ENCODE results near the gene INPP5J.
"Not testable (repeated sequence)": the region's sequence is repeated elsewhere in the genome, so short reads cannot be mapped to it uniquely, and the experiment has no call there.

Gene INPP5J

DNA sequence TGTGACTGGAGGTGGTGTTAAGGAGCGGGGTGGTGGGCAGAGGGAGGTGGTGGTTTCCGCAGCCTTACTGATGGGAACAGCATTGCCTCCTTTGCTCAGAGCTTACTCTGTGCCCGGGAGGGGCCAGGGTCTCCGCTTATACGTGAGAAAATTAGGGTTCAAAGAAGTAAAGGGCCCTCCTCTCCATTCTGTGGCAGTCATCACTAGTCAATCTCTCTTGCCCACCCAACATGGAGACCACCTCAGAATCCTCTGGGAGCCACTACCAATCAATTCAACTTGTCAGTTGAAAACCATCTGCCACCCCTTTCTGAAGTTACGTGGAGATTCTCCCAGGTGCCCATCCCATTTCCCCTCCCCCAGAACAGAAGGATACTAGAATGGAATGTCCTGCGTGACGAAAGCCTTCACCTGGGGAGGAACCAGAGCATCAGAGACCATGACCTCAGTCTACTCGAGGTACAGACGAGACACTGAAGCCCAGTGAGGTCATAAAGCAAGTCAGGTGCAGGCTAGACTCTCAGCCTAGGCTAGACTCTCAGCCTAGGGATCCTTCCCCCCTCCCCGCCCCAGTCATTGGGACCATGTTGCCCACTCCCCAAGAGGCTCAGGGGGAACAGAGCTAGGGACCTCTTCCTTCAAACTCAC, 17.4 kb upstream of the INPP5J start:
- Histone ChIP-seq H3K4me1 (ENCODE audit: insufficient read depth, insufficient read length) (peaks cover 3% of the 10 kb centered on the region), H3K9ac (ENCODE audit: insufficient read length, low read depth) (no peak overlapping the region), H3K27me3 (ENCODE audit: insufficient read depth, insufficient read length) (peaks cover 8% of the 10 kb centered on the region), H3K4me3 (ENCODE audit: insufficient read length, low read depth) (no peak overlapping the region), H3K9me3 (ENCODE audit: insufficient read depth, low read length) (no peaks in the 10 kb centered on the region), H3K36me3 (ENCODE audit: insufficient read depth, insufficient read length, low read length) (peaks cover 44% of the 10 kb centered on the region)
- DNase-seq (ENCODE audit: low read depth, low spot score), result no peak
- TF ChIP-seq YY1 (IDR thresholded peaks at IDR 0.05; ENCODE audit: insufficient read depth, insufficient read length) (no peak), SUZ12 (IDR thresholded peaks at IDR 0.05; ENCODE audit: extremely low read depth, insufficient read depth, insufficient read length) (no peak), ZNF274 (IDR thresholded peaks at IDR 0.05; ENCODE audit: low read depth, low read length) (no peak)

DNA sequence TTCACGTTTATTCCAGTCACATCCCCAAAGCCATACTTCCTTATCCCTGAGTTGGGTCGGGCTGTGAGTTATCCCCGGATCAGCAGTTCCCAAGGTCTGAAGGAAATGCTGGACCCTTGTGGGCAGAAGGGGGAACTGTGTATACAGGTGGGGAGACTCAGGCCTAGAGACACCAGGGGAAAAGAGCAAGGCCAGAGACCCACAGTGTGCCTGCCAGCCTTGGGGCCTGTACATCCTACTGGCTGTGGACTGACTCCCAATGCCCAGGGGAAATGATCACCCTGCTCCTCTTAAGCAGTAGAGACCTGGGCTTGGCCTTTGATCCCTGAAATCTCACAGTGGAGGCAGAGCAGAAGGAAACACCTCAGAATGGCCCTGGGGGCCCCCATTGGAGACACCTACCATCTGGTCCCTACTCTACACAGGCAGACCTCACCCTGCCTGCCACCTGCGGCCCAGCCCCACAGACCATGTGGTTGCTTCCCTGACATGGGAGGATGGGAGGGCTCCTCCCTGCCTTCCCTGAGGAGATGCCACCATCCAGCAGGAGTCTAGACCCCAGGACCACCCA, 16.7 kb upstream of the INPP5J start:
- TF ChIP-seq YY1 (IDR thresholded peaks at IDR 0.05; ENCODE audit: insufficient read depth, insufficient read length) (no peak), SUZ12 (IDR thresholded peaks at IDR 0.05; ENCODE audit: extremely low read depth, insufficient read depth, insufficient read length) (no peak), ZNF274 (IDR thresholded peaks at IDR 0.05; ENCODE audit: low read depth, low read length) (no peak)
- Histone ChIP-seq H3K4me1 (ENCODE audit: insufficient read depth, insufficient read length) (peaks cover 3% of the 10 kb centered on the region), H3K9ac (ENCODE audit: insufficient read length, low read depth) (no peak overlapping the region), H3K36me3 (ENCODE audit: insufficient read depth, insufficient read length, low read length) (peaks cover 41% of the 10 kb centered on the region), H3K4me3 (ENCODE audit: insufficient read length, low read depth) (peak overlapping the region; percentile 78), H3K9me3 (ENCODE audit: insufficient read depth, low read length) (no peaks in the 10 kb centered on the region), H3K27me3 (ENCODE audit: insufficient read depth, insufficient read length) (peaks cover 8% of the 10 kb centered on the region)
- DNase-seq (ENCODE audit: low read depth, low spot score), result no peak

DNA sequence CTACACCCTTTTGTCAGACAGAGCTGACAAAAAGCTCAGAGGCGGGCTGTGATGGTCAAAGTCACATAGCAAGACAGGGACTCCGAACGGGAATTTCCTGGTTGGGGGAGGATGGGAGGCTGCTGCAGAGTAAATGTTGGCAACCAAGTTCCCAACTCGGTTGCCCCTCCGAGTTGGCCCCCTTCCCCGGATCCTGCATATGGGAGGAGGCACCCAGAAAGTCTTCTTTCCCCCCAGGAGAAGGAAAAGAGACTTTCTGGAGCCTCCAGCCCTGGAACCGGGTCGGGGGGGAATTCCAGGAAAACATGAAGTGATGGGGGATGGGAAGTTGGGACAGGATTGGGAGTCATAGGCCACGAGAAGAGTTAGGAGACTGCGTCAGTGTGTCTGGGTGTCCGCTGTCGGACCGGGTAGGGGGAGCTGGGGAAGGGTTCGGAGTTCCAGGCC, 16.0 kb upstream of the INPP5J start:
- H3K4me3 ChIP-seq (ENCODE audit: insufficient read length, low read depth), result peak overlapping the region; percentile 78

GRCh38 chr22:31107178-31107893, 15.4 kb upstream of the INPP5J start, which contains the start of gene SELENOM:
Gene SELENOM (minus strand): TSS chr22:31107568. CDS start chr22:31107505, 63 bp downstream.
- Histone ChIP-seq H3K4me1 (ENCODE audit: insufficient read depth, insufficient read length) (peaks cover 3% of the 10 kb centered on the region), H3K36me3 (ENCODE audit: insufficient read depth, insufficient read length, low read length) (peaks cover 34% of the 10 kb centered on the region), H3K27me3 (ENCODE audit: insufficient read depth, insufficient read length) (peaks cover 8% of the 10 kb centered on the region), H3K4me3 (ENCODE audit: insufficient read length, low read depth) (peak within 1 kb of the TSS; percentile 78), H3K9ac (ENCODE audit: insufficient read length, low read depth) (peak within 1 kb of the TSS; percentile 83), H3K9me3 (ENCODE audit: insufficient read depth, low read length) (no peaks in the 10 kb centered on the region; the same call in 1 of the 2 replicates)
- DNase-seq (ENCODE audit: low read depth, low spot score), result peak; percentile 70
- no peak for TF ChIP-seq YY1 (IDR thresholded peaks at IDR 0.05; ENCODE audit: insufficient read depth, insufficient read length)
- TF ChIP-seq SUZ12 (IDR thresholded peaks at IDR 0.05; ENCODE audit: extremely low read depth, insufficient read depth, insufficient read length), result no peak
- TF ChIP-seq ZNF274 (IDR thresholded peaks at IDR 0.05; ENCODE audit: low read depth, low read length), result no peak

More for the DNA sequence above, 16.0 kb upstream of the INPP5J start:
- Histone ChIP-seq H3K9ac (ENCODE audit: insufficient read length, low read depth) (peak overlapping the region; percentile 83), H3K4me1 (ENCODE audit: insufficient read depth, insufficient read length) (peaks cover 3% of the 10 kb centered on the region), H3K9me3 (ENCODE audit: insufficient read depth, low read length) (no peaks in the 10 kb centered on the region), H3K27me3 (ENCODE audit: insufficient read depth, insufficient read length) (peaks cover 8% of the 10 kb centered on the region), H3K36me3 (ENCODE audit: insufficient read depth, insufficient read length, low read length) (peaks cover 36% of the 10 kb centered on the region)
- DNase-seq (ENCODE audit: low read depth, low spot score), result no peak
- TF ChIP-seq ZNF274 (IDR thresholded peaks at IDR 0.05; ENCODE audit: low read depth, low read length) (no peak), SUZ12 (IDR thresholded peaks at IDR 0.05; ENCODE audit: extremely low read depth, insufficient read depth, insufficient read length) (no peak), YY1 (IDR thresholded peaks at IDR 0.05; ENCODE audit: insufficient read depth, insufficient read length) (no peak)

DNA sequence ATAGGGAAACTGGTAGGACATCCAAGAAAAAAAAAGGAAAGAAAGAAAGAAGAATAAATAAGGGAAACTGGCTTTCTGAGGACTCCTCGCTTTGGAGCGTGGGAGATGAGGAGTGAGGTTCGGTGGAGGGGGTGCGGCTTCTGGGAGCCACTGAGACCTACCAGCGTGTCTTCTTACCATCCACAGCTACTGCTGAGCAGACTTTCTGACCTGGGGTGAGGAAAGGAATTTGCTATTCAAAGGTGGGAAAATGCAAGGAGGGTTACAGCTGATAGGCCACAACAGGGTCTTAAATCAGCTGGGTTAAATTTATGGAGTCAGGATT, 14.9 kb upstream of the INPP5J start:
- Histone ChIP-seq H3K9ac (ENCODE audit: insufficient read length, low read depth) (peak overlapping the region; percentile 32), H3K4me1 (ENCODE audit: insufficient read depth, insufficient read length) (peaks cover 3% of the 10 kb centered on the region), H3K36me3 (ENCODE audit: insufficient read depth, insufficient read length, low read length) (peaks cover 30% of the 10 kb centered on the region), H3K4me3 (ENCODE audit: insufficient read length, low read depth) (peak overlapping the region; percentile 18), H3K9me3 (ENCODE audit: insufficient read depth, low read length) (no peaks in the 10 kb centered on the region; the same call in 1 of the 2 replicates), H3K27me3 (ENCODE audit: insufficient read depth, insufficient read length) (peaks cover 8% of the 10 kb centered on the region)
- no peak for DNase-seq (ENCODE audit: low read depth, low spot score)
- TF ChIP-seq YY1 (IDR thresholded peaks at IDR 0.05; ENCODE audit: insufficient read depth, insufficient read length), result no peak
- no peak for TF ChIP-seq ZNF274 (IDR thresholded peaks at IDR 0.05; ENCODE audit: low read depth, low read length)
- no peak for TF ChIP-seq SUZ12 (IDR thresholded peaks at IDR 0.05; ENCODE audit: extremely low read depth, insufficient read depth, insufficient read length)

DNA sequence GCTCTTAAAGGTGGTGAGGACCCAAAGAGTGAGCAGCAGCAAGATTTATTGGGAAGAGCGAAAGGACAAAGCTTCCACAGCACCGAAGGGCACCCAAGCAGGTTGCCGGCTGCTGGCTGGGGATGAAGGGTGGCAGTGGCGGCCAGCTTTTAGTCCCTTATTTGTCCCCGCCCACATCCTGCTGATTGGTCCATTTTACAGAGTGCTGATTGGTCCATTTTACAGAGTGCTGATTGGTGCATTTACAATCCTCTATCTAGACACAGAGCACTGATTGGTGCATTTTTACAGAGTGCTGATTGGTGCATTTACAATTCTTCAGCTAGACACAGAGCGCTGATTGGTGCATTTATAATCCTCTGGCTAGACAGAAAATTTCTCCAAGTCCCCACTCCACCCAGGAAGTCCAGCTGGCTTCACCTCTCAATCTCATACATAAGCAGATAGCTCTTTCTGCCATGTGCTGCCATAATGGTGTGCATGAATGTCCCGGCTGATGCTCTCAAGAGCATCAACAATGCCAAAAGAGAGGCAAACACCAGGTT, 10.1 kb upstream of the INPP5J start:
- H3K27me3 ChIP-seq (ENCODE audit: insufficient read depth, insufficient read length); DNase-seq (ENCODE audit: low read depth, low spot score); H3K9me3 ChIP-seq (ENCODE audit: insufficient read depth, low read length); H3K4me3 ChIP-seq (ENCODE audit: insufficient read length, low read depth); H3K36me3 ChIP-seq (ENCODE audit: insufficient read depth, insufficient read length, low read length); H3K4me1 ChIP-seq (ENCODE audit: insufficient read depth, insufficient read length); H3K9ac ChIP-seq (ENCODE audit: insufficient read length, low read depth): not testable (repeated sequence)

All from NT2/D1 (cell line).